Ovary (tissue), 9 donors: ENCODE results near the gene LBX2. TPM values are rescaled to one million over a fixed set of nuclear protein-coding genes. Genes with fewer than 3 reads are reported as not detected.
A peak's percentile ranks its signal among the peaks of the same experiment; 100 is the strongest.
"Not testable (repeated sequence)": the region's sequence is repeated elsewhere in the genome, so short reads cannot be mapped to it uniquely, and the experiment has no call there.

Experiments
- DNase-seq, 5 donors: peaks; one replicate each; pipeline ENCODE4 v3.0.0-alpha.2; 2019 to 2020
- H3K27ac ChIP-seq, 2 donors: fragments of 200-600 bp; one replicate each; pipeline versions ENCODE4 v1.5.1 to v1.8.0; 2019 to 2022
- H3K27me3 ChIP-seq: fragments of 200-600 bp; one replicate; pipeline ENCODE4 v1.8.0; 2022
- H3K36me3 ChIP-seq: fragments of 200-600 bp; sonication (generic); one replicate; pipeline ENCODE4 v1.5.1; 2019
- H3K4me1 ChIP-seq: one replicate; pipeline ENCODE4 v1.8.1; 2013; ENCODE audit warnings: mild to moderate bottlenecking, moderate library complexity; ENCODE audit not compliant: insufficient read depth
- H3K4me3 ChIP-seq: fragments of 200-600 bp; sonication (generic); one replicate; pipeline ENCODE4 v1.5.1; 2017
- H3K9me3 ChIP-seq, 2 donors: fragments of 200-600 bp in 1 of 2; sonication (generic) in 1 of 2; one replicate each; pipeline versions ENCODE4 v1.5.1 to v1.8.1; 2013 to 2019; ENCODE audit warnings: mild to moderate bottlenecking in 1 of 2, moderate library complexity in 1 of 2
- CTCF ChIP-seq, 3 donors: fragments of 450-650 bp in 2 of 3; fragments of 200-600 bp in 1 of 3; IDR thresholded peaks; one replicate each; pipeline versions ENCODE4 v1.5.1 to v1.8.0; 2016 to 2022; ENCODE audit warnings: antibody characterized with exemption in 3 of 3, mild to moderate bottlenecking in 1 of 3
- EP300 ChIP-seq: sonication (generic); formaldehyde crosslinking; IDR thresholded peaks from one replicate; pipeline ENCODE4 v1.6.1; 2017; ENCODE audit warnings: antibody characterized with exemption
- POLR2A ChIP-seq: fragments of 450-650 bp; IDR thresholded peaks from one replicate; pipeline ENCODE4 v1.6.1; 2017; ENCODE audit warnings: antibody characterized with exemption, mild to moderate bottlenecking, moderate library complexity
- WGBS, 3 donors: extraction: QIAGEN DNeasy Blood & Tissue Kit in 1 of 3; methylation state at CpG; one replicate each; pipeline versions ENCODE4 v1.1.5 to v1.1.7; 2013 to 2017; 5-methylcytosine and 5-hydroxymethylcytosine counted together
- intact Hi-C, 4 donors: fragments of 100-400 bp; cut with DNase I; formaldehyde crosslinking; loops; one replicate each; pipeline versions ENCODE4 v1.11.0 to v1.15.1; 2022 to 2023
- polyA plus RNA-seq, 2 donors: library from polyadenylated mRNA; stranded (reverse); fragments of 200-250 nt in 1 of 2; fragments of 350-450 nt in 1 of 2; fragmentation: Illumina TruSeq in 1 of 2; extraction: RNeasy Lipid Tissue Mini Kit (QIAGEN cat#74804) in 1 of 2; gene quantifications; one replicate each; pipeline ENCODE4 v1.2.3, GENCODE V29; 2013 to 2014
- total RNA-seq, 7 donors: library from RNA; depleted of rRNA in 2 of 7; stranded (reverse); fragments of >200 nt in 2 of 7; fragmentation: NEBNext Ultra II Directional in 3 of 7; extraction: Animal tissue kit (Norgen Biotek cat#: 25700) in 3 of 7; gene quantifications; one replicate each; pipeline versions ENCODE4 v1.1.0 to v1.2.4, GENCODE V29; 2016 to 2023
- donor health status: DM: no; HTN: no; CAD: no; lungs with moderate emphysema.
- donor health status: DM: no; HTN: no; CAD: no.
- donor health status: Bipolar disorder and iron deficiency.
- donor health status: DM: yes; HTN: yes; CAD: no.
- donor health status: DM: no; HTN: no; CAD: no.
- donor health status: DM: yes; HTN: yes; CAD: no.

Gene LBX2
- total and polyA plus RNA-seq, 9 donors = 0.15 to 1.2 (median 0.22) TPM; not detected in 4

- 92 to 93% (median 93%) methylated on average over 12 of the region's 12 CpGs for WGBS, 3 donors
- intact Hi-C loops = loop anchor here in 1 of 4 donors (5.0 kb wide), 1 partner anchor 95 kb away; no protein-coding TSS in a partner anchor
- Histone ChIP-seq H3K4me1 (no peaks in the 10 kb centered on the region), H3K27ac (no peak overlapping the region), H3K4me3 (no peak overlapping the region), H3K36me3 (no peaks in the 10 kb centered on the region), H3K27me3 (no peaks in the 10 kb centered on the region), H3K9me3 (no peaks in the 10 kb centered on the region)
- TF ChIP-seq EP300 (no peak), POLR2A (no peak), CTCF (IDR thresholded peaks at IDR 0.05) (no peak)
- no peak for DNase-seq
Measured at GRCh38 chr2:74491648-74492544, 7.5 kb downstream of the LBX2 start.

GRCh38 chr2:74489906-74490305 lies 9.5 kb downstream of the LBX2 start:
- 88 to 93% (median 93%) methylated on average over 9 of the region's 9 CpGs for WGBS, 3 donors

GRCh38 chr2:74488643-74489481 lies 10.5 kb downstream of the LBX2 start:
- no peak overlapping the region for H3K27ac ChIP-seq
- no peaks in the 10 kb centered on the region for H3K36me3 ChIP-seq
- DNase-seq = no peak
- H3K9me3 ChIP-seq = no peaks in the 10 kb centered on the region
- intact Hi-C loops = no loop called here
- 81 to 89% (median 88%) methylated on average over 9 of the region's 9 CpGs for WGBS, 3 donors
- no peak overlapping the region for H3K4me3 ChIP-seq
- no peaks in the 10 kb centered on the region for H3K27me3 ChIP-seq
- TF ChIP-seq EP300 = no peak
- no peak for TF ChIP-seq CTCF (IDR thresholded peaks at IDR 0.05)
- TF ChIP-seq POLR2A = no peak
- H3K4me1 ChIP-seq = no peaks in the 10 kb centered on the region

More at GRCh38 chr2:74489906-74490305, 9.5 kb downstream of the LBX2 start:
- no peaks in the 10 kb centered on the region for H3K9me3 ChIP-seq
- H3K4me3 ChIP-seq = no peak overlapping the region
- H3K27ac ChIP-seq = no peak overlapping the region
- intact Hi-C loops = loop anchor here in 1 of 4 donors (5.0 kb wide), 1 partner anchor 97 kb away; no protein-coding TSS in a partner anchor
- H3K36me3 ChIP-seq = no peaks in the 10 kb centered on the region
- no peak for TF ChIP-seq EP300
- TF ChIP-seq POLR2A = no peak
- TF ChIP-seq CTCF (IDR thresholded peaks at IDR 0.05) = no peak
- H3K4me1 ChIP-seq = no peaks in the 10 kb centered on the region
- H3K27me3 ChIP-seq = no peaks in the 10 kb centered on the region
- DNase-seq = no peak

GRCh38 chr2:74486141-74486540 lies 13.3 kb downstream of the LBX2 start:
- intact Hi-C loops = no loop called here
- Histone ChIP-seq H3K4me3 (no peak overlapping the region), H3K4me1 (peaks cover 6% of the 10 kb centered on the region), H3K27ac (no peak overlapping the region), H3K36me3 (no peaks in the 10 kb centered on the region), H3K9me3 (no peaks in the 10 kb centered on the region), H3K27me3 (no peaks in the 10 kb centered on the region)
- DNase-seq = no peak
- WGBS, 3 donors = 87 to 91% (median 90%) methylated on average over 2 of the region's 2 CpGs
- TF ChIP-seq CTCF (IDR thresholded peaks at IDR 0.05) (no peak), POLR2A (no peak), EP300 (no peak)

GRCh38 chr2:74483675-74484164 lies 15.7 kb downstream of the LBX2 start:
- H3K27ac ChIP-seq = peak overlapping the region in 1 of 2 donors; percentile 87
- intact Hi-C loops = loop anchor here in 2 of 4 donors (5.0 kb wide), 2 partner anchors 49 to 104 kb away; no protein-coding TSS in a partner anchor
- H3K4me3 ChIP-seq = peak overlapping the region; percentile 48
- not testable (repeated sequence) for H3K9me3 ChIP-seq, DNase-seq, H3K4me1 ChIP-seq, H3K36me3 ChIP-seq, H3K27me3 ChIP-seq
- WGBS, 3 donors = 60 to 71% (median 68%) methylated on average over 19 of the region's 19 CpGs
